ENCODE measurements around the gene PRSS53.
"Not testable (repeated sequence)": the region's sequence is repeated elsewhere in the genome, so short reads cannot be mapped to it uniquely, and the experiment has no call there.

The PRSS53 gene

DNA sequence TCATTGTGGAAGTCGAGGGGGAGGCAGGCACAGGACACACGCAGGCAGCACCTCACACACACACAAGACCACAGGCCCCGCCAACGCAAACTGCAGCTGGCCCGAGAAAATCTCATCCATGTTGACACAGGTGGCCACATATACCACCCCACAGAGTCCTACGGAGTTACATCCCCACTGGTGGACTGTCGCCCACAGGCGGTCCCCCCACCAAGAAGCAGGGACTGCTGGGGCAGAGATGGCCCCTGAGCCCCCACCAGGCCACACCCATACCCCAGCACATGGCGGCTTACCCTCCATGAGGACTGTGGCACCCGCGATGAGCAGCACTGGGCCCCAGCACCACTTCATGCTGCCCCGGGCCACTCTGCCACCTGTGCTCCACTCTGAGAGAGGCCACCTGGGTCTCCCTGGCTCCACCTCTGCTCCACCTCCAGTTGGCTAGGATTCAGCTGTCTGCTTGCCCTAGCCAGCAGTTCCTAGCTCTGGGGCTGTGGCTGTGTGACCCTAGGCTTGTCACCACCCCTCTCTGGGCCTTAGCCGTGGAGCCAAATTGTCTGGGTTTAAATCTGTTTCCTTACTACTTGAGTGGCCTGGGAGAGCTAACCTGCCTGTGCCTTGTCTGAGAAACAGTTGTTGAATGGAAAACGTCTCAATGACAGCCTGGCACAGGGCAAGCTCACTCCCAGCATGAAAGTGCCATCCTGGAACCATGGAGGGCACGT, at the start of gene PRSS53:
PRSS53 (minus strand) TSS at position 485 of the 725 bp plus-strand sequence; CDS start at position 351, 134 bp downstream.
- DNase-seq (no peak), ATAC-seq (no peak)
- peaks cover 6% of the 10 kb centered on the region for H3K36me3 Mint-ChIP-seq (ENCODE audit: low read depth)
- no peak within 1 kb of the TSS for H3K4me3 Mint-ChIP-seq
- peak within 1 kb of the TSS; percentile 55 for H3K27ac Mint-ChIP-seq
- H3K4me1 Mint-ChIP-seq = peaks cover 4% of the 10 kb centered on the region
- H3K9me3 Mint-ChIP-seq = no peaks in the 10 kb centered on the region
- no peaks in the 10 kb centered on the region for H3K27me3 Mint-ChIP-seq

DNA sequence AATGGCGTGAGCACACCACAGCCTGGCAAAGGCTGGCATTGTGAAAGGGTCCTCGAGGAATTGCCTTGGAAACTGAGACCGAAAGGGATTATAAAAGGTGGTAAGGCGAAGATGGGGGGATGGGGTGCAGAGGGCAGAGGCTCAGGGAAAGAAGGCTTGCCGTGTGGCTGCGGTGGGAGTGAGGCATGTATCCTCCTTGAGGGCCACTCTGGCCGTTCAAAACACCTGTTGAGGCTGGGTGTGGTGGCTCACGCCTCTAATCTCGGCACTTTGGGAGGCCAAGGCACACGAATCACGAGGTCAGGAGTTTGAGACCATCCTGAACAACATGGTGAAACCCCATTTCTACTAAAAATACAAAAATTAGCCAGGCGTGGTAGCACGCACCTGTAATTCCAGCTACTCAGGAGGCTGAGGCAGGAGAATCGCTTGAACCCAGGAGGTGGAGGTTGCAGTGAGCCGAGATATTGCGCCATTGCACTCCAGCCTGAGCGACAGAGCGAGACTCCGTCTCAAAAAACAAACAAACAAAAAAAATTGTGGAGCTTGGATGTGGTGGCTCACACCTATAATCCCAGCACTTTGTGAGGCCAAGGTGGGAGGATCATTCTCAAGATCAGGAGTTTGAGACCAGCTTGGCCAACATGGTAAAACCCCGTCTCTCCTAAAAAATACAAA, 48.2 kb upstream of the PRSS53 start:
- not testable (repeated sequence) for H3K27me3 Mint-ChIP-seq; H3K4me1 Mint-ChIP-seq; H3K4me3 Mint-ChIP-seq; ATAC-seq; H3K36me3 Mint-ChIP-seq (ENCODE audit: low read depth); DNase-seq; H3K9me3 Mint-ChIP-seq; H3K27ac Mint-ChIP-seq

- no peaks in the 10 kb centered on the region for H3K27me3 Mint-ChIP-seq
- H3K4me1 Mint-ChIP-seq = no peaks in the 10 kb centered on the region
- H3K27ac Mint-ChIP-seq = no peak overlapping the region
- ATAC-seq (no peak), DNase-seq (no peak)
- peaks cover under 1% of the 10 kb centered on the region for H3K36me3 Mint-ChIP-seq (ENCODE audit: low read depth)
- no peaks in the 10 kb centered on the region for H3K9me3 Mint-ChIP-seq
- H3K4me3 Mint-ChIP-seq = no peak overlapping the region
Measured at GRCh38 chr16:31136287-31136662, 47.5 kb upstream of the PRSS53 start.

DNA sequence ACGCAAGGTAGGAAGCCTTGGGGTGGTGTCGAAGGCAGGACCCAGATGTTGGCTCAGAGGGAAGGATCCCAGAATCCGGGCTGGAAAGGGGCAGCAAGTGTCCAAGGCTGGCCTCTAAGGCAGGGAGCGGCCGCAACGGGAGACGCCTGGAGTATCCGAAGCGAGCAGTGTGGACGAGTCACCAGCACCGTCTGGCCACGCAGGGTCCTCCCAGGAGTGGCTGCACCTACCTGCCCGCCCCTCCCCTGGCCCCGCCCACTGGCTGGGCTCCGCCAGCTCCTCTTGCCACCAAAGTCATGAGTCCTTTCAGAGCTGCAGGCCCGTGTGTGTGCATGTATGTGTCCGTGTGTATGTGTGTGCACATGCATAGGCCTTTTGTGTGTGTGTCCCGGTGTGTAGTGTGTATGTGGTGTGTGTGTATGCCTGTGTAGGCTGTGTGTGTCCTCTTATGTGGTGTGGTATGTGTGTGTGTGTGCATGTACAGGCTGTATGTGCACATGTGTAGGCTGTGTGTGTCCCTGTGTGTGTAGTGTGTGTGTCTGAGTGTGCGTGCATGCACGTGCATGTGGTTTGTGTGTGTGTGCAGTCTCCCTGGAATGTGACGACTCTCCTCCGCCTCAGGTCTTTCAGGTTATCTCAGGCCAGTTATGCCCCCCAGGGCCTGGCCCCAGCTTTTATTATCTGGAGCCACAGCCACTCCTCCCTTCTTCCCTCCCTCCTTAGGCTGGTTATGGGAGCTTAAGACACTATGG, 47.0 kb upstream of the PRSS53 start, which contains the start of gene PRSS8:
PRSS8 (minus strand) TSS at position 193 of the 752 bp plus-strand sequence. CDS start 229 bp downstream, outside the sequence.
- ATAC-seq (no peak), DNase-seq (no peak)
- no peaks in the 10 kb centered on the region for H3K9me3 Mint-ChIP-seq
- H3K27me3 Mint-ChIP-seq = no peaks in the 10 kb centered on the region
- no peaks in the 10 kb centered on the region for H3K4me1 Mint-ChIP-seq
- no peak within 1 kb of the TSS for H3K27ac Mint-ChIP-seq
- H3K36me3 Mint-ChIP-seq (ENCODE audit: low read depth) = peaks cover 3% of the 10 kb centered on the region
- no peak within 1 kb of the TSS for H3K4me3 Mint-ChIP-seq

DNA sequence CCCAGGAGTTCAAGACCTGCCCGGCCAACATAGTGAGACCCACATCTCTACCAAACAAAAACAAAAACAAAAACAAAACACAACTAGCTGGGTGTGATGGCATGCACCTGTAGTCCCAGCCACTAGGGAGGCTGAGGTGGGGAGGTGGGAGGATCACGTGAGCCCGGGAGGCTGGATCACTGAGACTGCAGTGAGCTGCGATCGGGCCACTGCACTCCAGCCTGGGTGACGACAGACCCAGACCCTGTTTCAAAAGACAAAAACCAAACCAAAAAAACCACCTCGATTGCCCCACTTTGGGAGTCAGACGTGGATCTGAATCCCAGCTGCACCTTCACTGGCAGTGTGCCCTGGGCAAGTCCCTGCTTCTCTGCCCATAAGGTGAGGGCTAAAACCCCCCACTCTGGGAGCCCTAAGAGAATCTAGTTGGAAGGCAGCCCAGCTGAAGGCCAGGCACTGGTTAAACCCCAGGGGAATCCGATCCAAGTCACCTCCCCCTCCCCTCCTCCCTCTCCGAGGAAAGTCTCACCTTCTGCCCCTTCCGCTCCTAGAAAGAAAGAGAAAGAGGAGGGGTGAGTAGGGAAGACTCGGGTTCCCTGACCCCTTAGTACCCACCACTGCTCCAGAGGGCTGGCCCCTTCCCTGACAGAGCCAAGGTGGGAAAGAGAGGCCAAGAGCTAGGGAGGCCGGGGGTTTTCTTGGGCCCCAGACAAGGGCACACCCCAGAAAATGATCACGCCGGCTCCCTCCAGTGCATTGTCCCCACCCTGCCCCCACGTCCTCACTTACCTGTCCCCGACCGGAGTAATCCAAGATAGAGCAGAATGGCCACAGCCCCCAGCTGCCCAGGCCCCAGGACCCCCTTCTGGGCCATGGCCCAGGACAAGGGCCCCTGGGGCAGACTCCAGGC, 46.1 kb upstream of the PRSS53 start:
- H3K27ac Mint-ChIP-seq = no peak overlapping the region

DNA sequence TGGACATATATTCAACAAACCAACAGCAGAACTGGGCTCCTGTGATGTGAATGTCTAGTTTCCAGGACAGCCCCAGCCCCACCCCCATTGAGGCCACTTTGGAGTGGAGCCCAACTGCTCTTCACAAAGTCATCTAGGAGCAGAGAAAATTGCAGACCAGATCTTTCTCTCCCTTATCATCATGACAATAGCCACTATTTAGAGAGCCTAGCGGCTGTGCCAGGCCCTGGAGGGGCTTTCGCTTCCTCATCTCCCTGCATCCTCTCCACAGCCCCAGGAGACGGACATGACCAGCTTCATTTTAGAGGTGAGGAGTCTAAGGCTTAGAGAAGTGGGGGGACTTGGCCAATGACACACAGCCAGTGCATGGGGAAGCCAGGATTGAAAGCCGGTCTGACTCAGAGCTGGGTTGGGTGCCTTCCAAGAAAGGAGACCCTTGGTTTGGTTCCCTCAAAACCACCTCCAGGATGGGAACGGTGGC, 45.4 kb upstream of the PRSS53 start:
- H3K36me3 Mint-ChIP-seq (ENCODE audit: low read depth) = peaks cover 5% of the 10 kb centered on the region
- DNase-seq (no peak), ATAC-seq (no peak)
- no peak overlapping the region for H3K4me3 Mint-ChIP-seq
- no peaks in the 10 kb centered on the region for H3K27me3 Mint-ChIP-seq
- H3K9me3 Mint-ChIP-seq = no peaks in the 10 kb centered on the region
- no peaks in the 10 kb centered on the region for H3K4me1 Mint-ChIP-seq
- no peak overlapping the region for H3K27ac Mint-ChIP-seq

More for the DNA sequence above, 46.1 kb upstream of the PRSS53 start:
- Mint-ChIP-seq H3K4me3 (no peak overlapping the region), H3K4me1 (no peaks in the 10 kb centered on the region), H3K36me3 (ENCODE audit: low read depth) (peaks cover 5% of the 10 kb centered on the region), H3K27me3 (no peaks in the 10 kb centered on the region), H3K9me3 (no peaks in the 10 kb centered on the region)
- DNase-seq (no peak), ATAC-seq (no peak)

GRCh38 chr16:31133046-31133501, 44.3 kb upstream of the PRSS53 start:
- H3K9me3 Mint-ChIP-seq = no peaks in the 10 kb centered on the region
- no peaks in the 10 kb centered on the region for H3K27me3 Mint-ChIP-seq
- DNase-seq = no peak
- H3K27ac Mint-ChIP-seq = no peak overlapping the region
- H3K4me3 Mint-ChIP-seq = no peak overlapping the region
- ATAC-seq = no peak
- H3K36me3 Mint-ChIP-seq (ENCODE audit: low read depth) = peaks cover 5% of the 10 kb centered on the region
- H3K4me1 Mint-ChIP-seq = no peaks in the 10 kb centered on the region

DNA sequence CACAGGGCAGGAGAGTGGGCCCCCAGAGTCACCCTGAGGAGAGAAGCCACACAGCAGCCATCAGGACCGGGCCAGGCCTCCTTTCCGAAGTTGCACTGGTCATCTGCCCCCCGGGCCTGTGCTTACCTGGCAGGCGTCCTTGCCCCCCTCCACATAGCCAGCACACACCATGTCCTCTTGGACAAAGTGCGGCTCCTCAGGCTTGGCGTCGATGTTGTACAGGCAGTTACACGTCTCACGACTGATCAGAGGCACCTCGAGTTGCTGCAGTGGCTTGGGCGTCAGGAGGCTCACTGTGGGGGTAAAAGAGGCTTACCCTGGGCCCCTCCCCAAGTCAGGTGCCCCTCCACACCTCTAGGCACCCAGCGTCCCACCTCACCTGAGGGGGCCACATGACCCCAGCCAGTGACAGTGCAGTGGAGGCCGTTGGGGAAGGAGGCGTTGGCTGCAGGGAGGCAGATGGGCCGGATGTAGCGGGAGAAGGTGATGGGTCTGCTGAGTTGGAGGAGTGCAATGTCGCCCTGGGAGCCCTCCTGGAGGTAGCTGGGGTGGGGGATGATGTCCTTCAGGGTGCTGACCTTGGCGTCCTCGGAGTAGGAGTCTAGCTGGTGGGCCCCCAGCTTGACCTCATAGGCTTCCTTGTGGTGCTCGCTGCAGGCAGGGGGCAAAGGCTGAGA, 43.7 kb upstream of the PRSS53 start:
- peaks cover 8% of the 10 kb centered on the region for H3K36me3 Mint-ChIP-seq (ENCODE audit: low read depth)
- H3K4me1 Mint-ChIP-seq = no peaks in the 10 kb centered on the region
- ATAC-seq = no peak
- no peaks in the 10 kb centered on the region for H3K27me3 Mint-ChIP-seq
- H3K9me3 Mint-ChIP-seq = no peaks in the 10 kb centered on the region
- H3K27ac Mint-ChIP-seq = no peak overlapping the region
- no peak for DNase-seq
- no peak overlapping the region for H3K4me3 Mint-ChIP-seq

DNA sequence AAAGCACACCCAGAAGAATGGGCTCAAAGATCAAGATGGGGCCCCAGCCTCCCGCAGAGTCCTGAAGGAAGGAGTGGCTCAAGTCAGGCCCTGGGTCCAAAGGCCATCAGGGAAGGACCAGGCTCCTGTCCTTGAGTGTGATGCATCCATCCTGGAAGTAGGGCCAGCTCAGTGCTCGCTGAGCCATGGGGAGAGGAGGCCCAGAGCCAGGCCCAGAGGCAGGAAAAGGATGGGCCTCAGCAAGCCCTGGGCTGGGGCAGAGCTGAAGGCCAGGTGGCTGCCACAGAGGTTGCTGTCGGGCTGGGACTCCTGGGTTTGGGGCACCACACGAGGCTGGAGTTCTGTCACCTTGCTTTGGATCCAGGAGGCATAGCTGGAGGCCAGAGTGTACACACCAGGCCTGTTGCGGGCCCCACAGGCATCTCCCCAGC, 43.1 kb upstream of the PRSS53 start:
- Mint-ChIP-seq H3K27me3 (no peaks in the 10 kb centered on the region), H3K4me3 (no peak overlapping the region), H3K27ac (no peak overlapping the region), H3K9me3 (no peaks in the 10 kb centered on the region), H3K4me1 (no peaks in the 10 kb centered on the region), H3K36me3 (ENCODE audit: low read depth) (peaks cover 8% of the 10 kb centered on the region)
- ATAC-seq (no peak), DNase-seq (no peak)

- no peaks in the 10 kb centered on the region for H3K9me3 Mint-ChIP-seq
- no peak for ATAC-seq
- peaks cover 8% of the 10 kb centered on the region for H3K36me3 Mint-ChIP-seq (ENCODE audit: low read depth)
- H3K27ac Mint-ChIP-seq = no peak overlapping the region
- H3K4me3 Mint-ChIP-seq = no peak overlapping the region
- DNase-seq = no peak
- H3K27me3 Mint-ChIP-seq = no peaks in the 10 kb centered on the region
- H3K4me1 Mint-ChIP-seq = no peaks in the 10 kb centered on the region
Measured at GRCh38 chr16:31131416-31131815, 42.7 kb upstream of the PRSS53 start.

DNA sequence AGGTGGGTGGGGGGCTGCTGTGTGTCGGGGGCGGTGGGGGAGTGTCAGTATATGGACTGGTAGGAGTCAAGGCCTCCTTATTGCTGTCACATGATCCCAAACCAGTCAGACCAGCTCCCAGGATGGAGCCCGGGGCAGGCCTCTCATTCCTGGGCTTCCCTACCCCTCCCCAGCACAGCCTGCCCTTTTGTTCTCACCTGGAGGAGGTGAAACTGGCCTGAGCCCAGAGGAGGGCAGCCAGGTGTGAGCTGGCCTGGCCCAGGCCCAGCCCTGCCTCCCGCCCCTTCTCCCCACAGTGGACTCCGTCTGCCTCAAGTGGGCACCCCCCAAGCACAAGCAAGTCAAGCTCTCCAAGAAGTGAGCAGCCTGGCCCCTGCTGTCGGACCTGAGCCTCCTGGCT, 42.2 kb upstream of the PRSS53 start:
- H3K36me3 Mint-ChIP-seq (ENCODE audit: low read depth) = peaks cover 10% of the 10 kb centered on the region
- no peak overlapping the region for H3K27ac Mint-ChIP-seq
- H3K27me3 Mint-ChIP-seq = no peaks in the 10 kb centered on the region
- ATAC-seq (no peak), DNase-seq (no peak)
- H3K9me3 Mint-ChIP-seq = no peaks in the 10 kb centered on the region
- no peak overlapping the region for H3K4me3 Mint-ChIP-seq
- no peaks in the 10 kb centered on the region for H3K4me1 Mint-ChIP-seq

DNA sequence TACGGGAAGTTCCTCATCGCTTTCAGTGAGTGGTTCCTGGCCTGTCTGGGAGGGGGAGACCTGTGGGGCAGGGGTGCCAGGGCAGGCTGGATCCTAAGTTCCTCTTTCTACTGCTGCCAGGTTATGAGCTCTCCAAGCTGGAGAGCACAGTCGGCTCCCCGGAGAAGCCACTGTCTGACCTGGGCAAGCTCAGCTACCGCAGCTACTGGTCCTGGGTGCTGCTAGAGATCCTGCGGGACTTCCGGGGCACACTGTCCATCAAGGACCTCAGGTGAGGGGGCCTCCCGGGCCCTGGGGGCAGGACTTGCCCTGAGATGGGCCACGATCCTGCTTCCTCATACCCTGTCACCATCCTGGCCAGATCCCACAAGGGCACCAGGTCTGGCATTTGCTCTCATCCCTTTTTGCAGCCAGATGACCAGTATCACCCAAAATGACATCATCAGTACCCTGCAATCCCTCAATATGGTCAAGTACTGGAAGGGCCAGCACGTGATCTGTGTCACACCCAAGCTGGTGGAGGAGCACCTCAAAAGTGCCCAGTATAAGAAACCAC, 41.7 kb upstream of the PRSS53 start:
- Mint-ChIP-seq H3K9me3 (no peaks in the 10 kb centered on the region), H3K27me3 (no peaks in the 10 kb centered on the region), H3K36me3 (ENCODE audit: low read depth) (peaks cover 12% of the 10 kb centered on the region), H3K4me3 (no peak overlapping the region), H3K4me1 (no peaks in the 10 kb centered on the region), H3K27ac (no peak overlapping the region)
- DNase-seq (no peak), ATAC-seq (no peak)

DNA sequence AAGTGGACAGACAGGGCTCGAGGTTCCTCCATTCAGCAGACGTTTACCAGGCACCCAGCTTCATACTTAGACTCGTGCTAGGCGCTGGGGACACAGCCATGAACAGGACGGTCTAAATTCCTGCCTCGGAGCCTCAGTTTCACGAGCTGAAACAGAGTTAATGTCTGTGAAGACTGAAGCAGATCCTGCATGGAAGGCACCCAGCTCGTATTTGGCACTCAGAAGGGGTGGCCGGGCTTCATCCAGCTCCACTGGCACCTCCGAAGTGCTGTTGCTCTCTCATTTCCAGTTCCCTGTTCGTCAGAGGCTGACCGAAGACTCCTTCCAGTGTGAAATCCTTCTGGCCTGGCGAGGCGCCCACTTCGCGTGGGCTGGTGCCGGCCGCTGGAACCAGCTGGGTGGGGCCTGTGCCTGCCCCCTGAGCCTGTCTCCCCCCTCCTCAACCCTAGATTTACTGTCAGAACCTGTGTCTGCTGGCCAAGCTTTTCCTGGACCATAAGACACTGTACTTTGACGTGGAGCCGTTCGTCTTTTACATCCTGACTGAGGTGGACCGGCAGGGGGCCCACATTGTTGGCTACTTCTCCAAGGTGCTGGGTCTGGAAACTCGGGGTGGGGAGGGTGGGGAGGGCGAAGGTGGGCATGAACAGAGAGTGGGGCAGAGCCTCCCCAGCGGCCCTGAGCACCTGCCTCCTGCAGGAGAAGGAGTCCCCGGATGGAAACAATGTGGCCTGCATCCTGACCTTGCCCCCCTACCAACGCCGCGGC, 41.0 kb upstream of the PRSS53 start:
- no peak for ATAC-seq
- no peaks in the 10 kb centered on the region for H3K4me1 Mint-ChIP-seq
- no peaks in the 10 kb centered on the region for H3K27me3 Mint-ChIP-seq
- peaks cover 14% of the 10 kb centered on the region for H3K36me3 Mint-ChIP-seq (ENCODE audit: low read depth)
- no peaks in the 10 kb centered on the region for H3K9me3 Mint-ChIP-seq
- H3K27ac Mint-ChIP-seq = no peak overlapping the region
- no peak for DNase-seq
- H3K4me3 Mint-ChIP-seq = no peak overlapping the region
